H1 (cell line): ENCODE measurements around the gene COL5A1. TPM values are rescaled to one million over a fixed set of nuclear protein-coding genes. Genes with fewer than 3 reads are reported as not detected.

Experiments used
- CTCF ChIA-PET: fragments of 300-600 bp; sonication (Branson Sonifier 250); formaldehyde crosslinking; loops from one replicate; lab custom pipeline; 2021; ENCODE audit not compliant: partially characterized antibody; lab: Charles Lee
- POLR2A ChIA-PET: fragments of 300-600 bp; sonication (Branson Sonifier 250); formaldehyde crosslinking; loops from one replicate; lab custom pipeline; 2021; ENCODE audit warnings: inconsistent platforms; ENCODE audit not compliant: partially characterized antibody; lab: Charles Lee
- DNase-seq, 2 experiments: peaks; one replicate each; pipeline versions ENCODE4 v3.0.0 to v3.0.0-alpha.2; 2010 to 2022; ENCODE audit warnings: low spot score in 2 of 2, low read depth in 1 of 2, mixed read lengths in 1 of 2
- FAIRE-seq: peaks from 2 replicates; lab custom pipeline; 2011; peaks lifted over from hg19 to GRCh38; lab: Jason Lieb, UNC
- H2AFZ ChIP-seq: 2 replicates; pipeline ENCODE4 v1.8.1; 2012; ENCODE audit warnings: low read length, inconsistent platforms
- H2AK5ac ChIP-seq: 2 replicates; pipeline ENCODE4 v1.6.1; 2013; ENCODE audit warnings: low read depth, low read length
- H2BK120ac ChIP-seq: replicated peaks from 2 replicates; pipeline ENCODE3; 2013; ENCODE audit warnings: low read depth, low read length, inconsistent platforms
- H2BK12ac ChIP-seq: 2 replicates; pipeline ENCODE4 v1.6.1; 2013; ENCODE audit warnings: low read depth, low read length
- H2BK15ac ChIP-seq: 2 replicates; pipeline ENCODE4 v1.6.1; 2013; ENCODE audit warnings: low read length
- H2BK20ac ChIP-seq: 2 replicates; pipeline ENCODE4 v1.6.1; 2013; ENCODE audit warnings: low read length
- H2BK5ac ChIP-seq: 2 replicates; pipeline ENCODE4 v1.6.1; 2013; ENCODE audit warnings: low read depth, low read length
- H3K14ac ChIP-seq: 2 replicates; pipeline ENCODE4 v1.6.1; 2013; ENCODE audit warnings: inconsistent platforms; ENCODE audit not compliant: insufficient read length
- H3K18ac ChIP-seq: 2 replicates; pipeline ENCODE4 v1.6.1; 2013; ENCODE audit warnings: low read length; ENCODE audit errors: extremely low read depth
- H3K23ac ChIP-seq: 2 replicates; pipeline ENCODE4 v1.6.1; 2013; ENCODE audit warnings: inconsistent platforms; ENCODE audit not compliant: insufficient read length
- H3K23me2 ChIP-seq: 2 replicates; pipeline ENCODE4 v1.6.1; 2013; ENCODE audit warnings: low read depth, low read length
- H3K27ac ChIP-seq: 2 replicates; pipeline ENCODE4 v1.6.1; 2011; ENCODE audit warnings: low read depth, low read length, inconsistent platforms
- H3K27me3 ChIP-seq, 4 experiments: replicated peaks in 1 of 4; 1 replicate in 1 of 4; 2 replicates in 3 of 4; pipeline versions ENCODE4 v1.6.1 to v1.8.1; 2011 to 2013; ENCODE audit warnings: low read length in 3 of 4, mild to moderate bottlenecking in 3 of 4, inconsistent platforms in 2 of 4, mixed read lengths in 2 of 4, moderate library complexity in 1 of 4; ENCODE audit not compliant: control insufficient read depth in 3 of 4, insufficient read depth in 3 of 4; ENCODE audit errors: extremely low read depth in 1 of 4
- H3K36me3 ChIP-seq, 4 experiments: 2 replicates each; pipeline versions ENCODE4 v1.6.1 to v1.8.1; 2011 to 2013; ENCODE audit warnings: mild to moderate bottlenecking in 4 of 4, low read length in 3 of 4, moderate library complexity in 2 of 4, control low read depth in 1 of 4, inconsistent platforms in 1 of 4; ENCODE audit not compliant: insufficient read depth in 4 of 4, control insufficient read depth in 2 of 4
- H3K4ac ChIP-seq: replicated peaks from 2 replicates; pipeline ENCODE3; 2013; ENCODE audit warnings: low read length, low read depth, mixed read lengths, inconsistent platforms; ENCODE audit not compliant: insufficient read length
- H3K4me1 ChIP-seq, 4 experiments: replicated peaks in 1 of 4; 1 replicate in 1 of 4; 2 replicates in 3 of 4; pipeline versions ENCODE4 v1.6.1 to v1.8.1; 2011 to 2013; ENCODE audit warnings: low read length in 3 of 4, inconsistent platforms in 2 of 4, mixed read lengths in 1 of 4; ENCODE audit not compliant: insufficient read depth in 4 of 4, control insufficient read depth in 3 of 4
- H3K4me2 ChIP-seq, 2 experiments: 2 replicates each; pipeline versions ENCODE4 v1.6.1 to v1.8.1; 2011 to 2013; ENCODE audit warnings: low read depth in 2 of 2, low read length in 2 of 2, control low read depth in 1 of 2, inconsistent platforms in 1 of 2, mild to moderate bottlenecking in 1 of 2; ENCODE audit not compliant: insufficient read depth in 1 of 2
- H3K4me3 ChIP-seq, 4 experiments: fragments of 200-600, 300-600 bp in 1 of 4; sonication (generic), shearing (Covaris generic), sonication (Bioruptor Twin) in 1 of 4; 2 replicates each; pipeline versions ENCODE4 v1.5.1 to v1.8.1; 2011 to 2016; ENCODE audit warnings: low read length in 4 of 4, low read depth in 3 of 4, control low read depth in 2 of 4, inconsistent platforms in 2 of 4, mild to moderate bottlenecking in 2 of 4, mixed read lengths in 1 of 4, moderate library complexity in 1 of 4; ENCODE audit not compliant: insufficient read depth in 2 of 4; ENCODE audit errors: extremely low read depth in 1 of 4
- H3K56ac ChIP-seq: replicated peaks from 2 replicates; pipeline ENCODE3; 2013; ENCODE audit warnings: low read depth, mild to moderate bottlenecking, mixed read lengths, low read length, inconsistent platforms; ENCODE audit not compliant: insufficient read length
- H3K79me1 ChIP-seq: 2 replicates; pipeline ENCODE4 v1.6.1; 2013; ENCODE audit warnings: low read depth, low read length, control low read depth
- H3K79me2 ChIP-seq, 2 experiments: 2 replicates each; pipeline versions ENCODE4 v1.6.1 to v1.8.1; 2012 to 2013; ENCODE audit warnings: low read length in 2 of 2, mild to moderate bottlenecking in 2 of 2, inconsistent platforms in 1 of 2; ENCODE audit not compliant: insufficient read depth in 2 of 2, control insufficient read depth in 1 of 2
- H3K9ac ChIP-seq, 4 experiments: replicated peaks in 1 of 4; 1 replicate in 1 of 4; 2 replicates in 3 of 4; pipeline versions ENCODE4 v1.6.1 to v1.8.1; 2011 to 2013; ENCODE audit warnings: low read depth in 3 of 4, low read length in 3 of 4, control low read depth in 2 of 4, mild to moderate bottlenecking in 2 of 4, moderate library complexity in 2 of 4, inconsistent platforms in 1 of 4; ENCODE audit errors: extremely low read depth in 1 of 4
- H3K9me3 ChIP-seq, 2 experiments: 2 replicates each; pipeline versions ENCODE4 v1.6.1 to v1.8.1; 2012 to 2013; ENCODE audit warnings: mild to moderate bottlenecking in 2 of 2, moderate library complexity in 2 of 2, control low read depth in 1 of 2, inconsistent platforms in 1 of 2, low read depth in 1 of 2, low read length in 1 of 2, mixed read lengths in 1 of 2; ENCODE audit not compliant: insufficient read depth in 2 of 2
- H4K20me1 ChIP-seq, 2 experiments: replicated peaks in 1 of 2; 2 replicates each; pipeline versions ENCODE3 to v1.8.1; 2011 to 2013; ENCODE audit warnings: inconsistent platforms in 2 of 2, low read length in 2 of 2, mild to moderate bottlenecking in 1 of 2; ENCODE audit not compliant: insufficient read depth in 2 of 2, control insufficient read depth in 1 of 2
- H4K5ac ChIP-seq: 2 replicates; pipeline ENCODE4 v1.6.1; 2013; ENCODE audit warnings: low read length, low read depth, mixed read lengths, inconsistent platforms; ENCODE audit not compliant: insufficient read length
- H4K8ac ChIP-seq: 2 replicates; pipeline ENCODE4 v1.8.0; 2013; ENCODE audit warnings: mild to moderate bottlenecking, moderate library complexity, low read length, inconsistent platforms; ENCODE audit not compliant: insufficient read depth; ENCODE audit errors: extremely low read depth
- H4K91ac ChIP-seq: replicated peaks from 2 replicates; pipeline ENCODE3; 2013; ENCODE audit warnings: low read length, mixed read lengths, inconsistent platforms; ENCODE audit not compliant: insufficient read length
- BCL11A ChIP-seq, 2 experiments: IDR thresholded peaks; one replicate each; pipeline ENCODE4 v1.6.1; 2011; ENCODE audit warnings: low read depth in 2 of 2, low read length in 2 of 2, mild to moderate bottlenecking in 2 of 2
- CREB1 ChIP-seq: IDR thresholded peaks from 2 replicates; pipeline ENCODE4 v1.6.1; 2012; ENCODE audit warnings: inconsistent platforms
- KDM5A ChIP-seq: fragments of 200-600 bp; IDR thresholded peaks from 2 replicates; pipeline ENCODE4 v1.7.1; 2012; ENCODE audit warnings: mild to moderate bottlenecking, low read length, inconsistent platforms, mixed read lengths
- MAFK ChIP-seq: IDR thresholded peaks from 2 replicates; pipeline ENCODE4 v1.6.1; 2012; ENCODE audit warnings: low read depth, mild to moderate bottlenecking, improper control_type of control experiment, low read length
- POU5F1 ChIP-seq: IDR thresholded peaks from 2 replicates; pipeline ENCODE4 v1.6.1; 2011; ENCODE audit warnings: low read depth, mild to moderate bottlenecking, low read length, moderate library complexity
- SIN3A ChIP-seq, 2 experiments: IDR thresholded peaks in 1 of 2; conservative IDR thresholded peaks in 1 of 2; 2 replicates each; pipeline ENCODE4 v1.6.1; 2011 to 2012; ENCODE audit warnings: low read length in 2 of 2, improper control_type of control experiment in 1 of 2, low read depth in 1 of 2, mild to moderate bottlenecking in 1 of 2
- TAF7 ChIP-seq: optimal IDR thresholded peaks from 2 replicates; pipeline ENCODE3; 2011; ENCODE audit warnings: low read depth, mild to moderate bottlenecking, inconsistent platforms, low read length, moderate library complexity, borderline replicate concordance
- TCF12 ChIP-seq: IDR thresholded peaks from 2 replicates; pipeline ENCODE4 v1.6.1; 2011; ENCODE audit warnings: low read depth, mild to moderate bottlenecking, low read length
- ZNF274 ChIP-seq: IDR thresholded peaks from 2 replicates; pipeline ENCODE4 v1.7.0; 2012; ENCODE audit warnings: low read length, borderline replicate concordance; ENCODE audit errors: extremely low read depth
- WGBS, 2 experiments: shearing (Covaris generic) in 1 of 2; methylation state at CpG; one replicate each; pipeline versions ENCODE4 v1.1.6 to v1.1.7; 2013 to 2015; ENCODE audit warnings: low lambda C conversion rate in 2 of 2, mixed read lengths in 2 of 2, inconsistent platforms in 1 of 2, low coverage in 1 of 2, missing lambda C conversion rate in 1 of 2; ENCODE audit not compliant: insufficient replicate concordance in 2 of 2, insufficient coverage in 1 of 2, insufficient read length in 1 of 2; ENCODE audit errors: extremely low coverage in 1 of 2, missing lambda C conversion rate in 1 of 2; 5-methylcytosine and 5-hydroxymethylcytosine counted together
- polyA plus RNA-seq, 7 experiments: library from polyadenylated mRNA; depleted of rRNA in 3 of 7; stranded (reverse) in 5 of 7; unstranded in 2 of 7; fragments of >200 nt in 5 of 7; fragments of 200-250 nt in 2 of 7; gene quantifications; 1 replicate in 5 of 7; 2 replicates in 1 of 7; 4 replicates in 1 of 7; pipeline versions ENCODE4 v1.2.1 to v1.2.3, GENCODE V29; 2011 to 2013; ENCODE audit warnings: missing spikeins in 2 of 7, mixed read lengths in 2 of 7
- total RNA-seq: library from RNA; stranded (reverse); fragmentation: NEBNext Ultra II Directional; extraction: Animal tissue kit (Norgen Biotek cat#: 25700); gene quantifications from 2 replicates; pipeline ENCODE4 v1.2.1, GENCODE V29; 2021
- TF ChIP-seq, protein P1 (sequence below): IDR thresholded peaks from 2 replicates; pipeline ENCODE4 v1.6.1; 2011; ENCODE audit warnings: low read length, improper control_type of control experiment
- TF ChIP-seq, protein P2 (sequence below): IDR thresholded peaks from 2 replicates; pipeline ENCODE4 v1.6.1; 2011; ENCODE audit warnings: low read depth, mild to moderate bottlenecking, low read length; ENCODE audit not compliant: insufficient read depth

COL5A1 gene
- total and polyA plus RNA-seq, 2 of the 8 experiments (the other 6 are each of a cell fraction or from before 2014, with no cell fraction given): 3.8 to 12.0 TPM

GRCh38 chr9:134867917-134868750, 226.5 kb downstream of the COL5A1 start:
- FAIRE-seq: no peak
- H3K4me1 ChIP-seq: no peaks in the 10 kb centered on the region
- CTCF ChIA-PET: interaction anchor here (1.2 kb wide), 1 partner anchor 84 kb away, joined by 5 read pairs; no protein-coding TSS in a partner anchor
- no peak for TF ChIP-seq SIN3A (conservative IDR thresholded peaks at IDR 0.05 in 1 of 2, IDR thresholded peaks at IDR 0.05 in 1 of 2; ENCODE audit: low read depth in 1 of 2, low read length in 2 of 2)
- no peak for TF ChIP-seq ZNF274
- TF ChIP-seq POU5F1: no peak
- TF ChIP-seq TCF12: no peak
- TF ChIP-seq TAF7: no peak
- no peak for TF ChIP-seq CREB1
- TF ChIP-seq, protein P1, sequence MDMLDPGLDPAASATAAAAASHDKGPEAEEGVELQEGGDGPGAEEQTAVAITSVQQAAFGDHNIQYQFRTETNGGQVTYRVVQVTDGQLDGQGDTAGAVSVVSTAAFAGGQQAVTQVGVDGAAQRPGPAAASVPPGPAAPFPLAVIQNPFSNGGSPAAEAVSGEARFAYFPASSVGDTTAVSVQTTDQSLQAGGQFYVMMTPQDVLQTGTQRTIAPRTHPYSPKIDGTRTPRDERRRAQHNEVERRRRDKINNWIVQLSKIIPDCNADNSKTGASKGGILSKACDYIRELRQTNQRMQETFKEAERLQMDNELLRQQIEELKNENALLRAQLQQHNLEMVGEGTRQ: no peak
- no peak for TF ChIP-seq KDM5A
- TF ChIP-seq, protein P2, sequence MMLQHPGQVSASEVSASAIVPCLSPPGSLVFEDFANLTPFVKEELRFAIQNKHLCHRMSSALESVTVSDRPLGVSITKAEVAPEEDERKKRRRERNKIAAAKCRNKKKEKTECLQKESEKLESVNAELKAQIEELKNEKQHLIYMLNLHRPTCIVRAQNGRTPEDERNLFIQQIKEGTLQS: no peak
- no peak for TF ChIP-seq MAFK
- TF ChIP-seq BCL11A (IDR thresholded peaks at IDR 0.05; ENCODE audit: low read depth in 2 of 2, low read length in 2 of 2): no peak

More at GRCh38 chr9:134867917-134868750, 226.5 kb downstream of the COL5A1 start:
- no peak for DNase-seq
- no peak overlapping the region for H4K91ac ChIP-seq
- no peak overlapping the region for H4K5ac ChIP-seq
- no peak overlapping the region for H2AFZ ChIP-seq
- POLR2A ChIA-PET: no interaction called here
- H3K23ac ChIP-seq: no peak overlapping the region
- no peak overlapping the region for H3K56ac ChIP-seq
- H2BK15ac ChIP-seq: no peak overlapping the region
- H2BK12ac ChIP-seq: no peak overlapping the region
- H4K20me1 ChIP-seq: no peaks in the 10 kb centered on the region
- H3K79me2 ChIP-seq: no peaks in the 10 kb centered on the region
- H3K4me2 ChIP-seq: no peak overlapping the region
- no peak overlapping the region for H2BK20ac ChIP-seq
- H3K4ac ChIP-seq: no peak overlapping the region
- no peaks in the 10 kb centered on the region for H3K79me1 ChIP-seq
- H3K18ac ChIP-seq: no peak overlapping the region
- no peak overlapping the region for H3K4me3 ChIP-seq
- H2BK5ac ChIP-seq: no peak overlapping the region
- H2BK120ac ChIP-seq: no peak overlapping the region
- no peak overlapping the region for H3K14ac ChIP-seq
- H3K9ac ChIP-seq: no peak overlapping the region
- no peak overlapping the region for H4K8ac ChIP-seq
- no peaks in the 10 kb centered on the region for H3K23me2 ChIP-seq
- H2AK5ac ChIP-seq: no peak overlapping the region
- no peaks in the 10 kb centered on the region for H3K9me3 ChIP-seq
- no peaks in the 10 kb centered on the region for H3K36me3 ChIP-seq
- no peak overlapping the region for H3K27ac ChIP-seq
- H3K27me3 ChIP-seq: no peaks in the 10 kb centered on the region
- WGBS, 2 experiments: 94% methylated on average over 20 of the region's 22 CpGs; no CpG with 5 or more reads in 1 of the 2 experiments
